Smooth muscle cell (in vitro differentiated cells): ENCODE measurements around the gene TPRG1L. TPM values are rescaled to one million over a fixed set of nuclear protein-coding genes. Genes with fewer than 3 reads are reported as not detected.
"Not testable (repeated sequence)": the region's sequence is repeated elsewhere in the genome, so short reads cannot be mapped to it uniquely, and the experiment has no call there.

Experiments
- DNase-seq: peaks from one replicate; lab custom pipeline; 2025; ENCODE audit not compliant: unreplicated experiment; lab: John Stamatoyannopoulos, UW
- H2AFZ ChIP-seq: fragments of 200-600 bp; sonication (generic); 2 replicates; pipeline ENCODE4 v1.6.0; 2016; ENCODE audit warnings: antibody characterized with exemption, low read depth, mild to moderate bottlenecking
- H3F3A ChIP-seq: fragments of 200-600 bp; sonication (generic); 2 replicates; pipeline ENCODE4 v1.6.0; 2017; ENCODE audit warnings: antibody characterized with exemption, low read depth
- H3K27ac ChIP-seq: fragments of 200-600 bp; sonication (generic); 2 replicates; pipeline ENCODE4 v1.5.1; 2016; ENCODE audit warnings: low read depth, mild to moderate bottlenecking
- H3K27me3 ChIP-seq: fragments of 200-600 bp; sonication (generic); 2 replicates; pipeline ENCODE4 v1.6.1; 2016; ENCODE audit warnings: low read depth, mild to moderate bottlenecking
- H3K36me3 ChIP-seq: fragments of 200-600 bp; sonication (generic); 2 replicates; pipeline ENCODE4 v1.5.1; 2016; ENCODE audit warnings: low read depth
- H3K4me1 ChIP-seq: fragments of 200-600 bp; sonication (generic); 2 replicates; pipeline ENCODE4 v1.5.1; 2016; ENCODE audit warnings: low read depth
- H3K4me2 ChIP-seq: fragments of 200-600 bp; sonication (generic); 2 replicates; pipeline ENCODE4 v1.6.0; 2016; ENCODE audit warnings: mild to moderate bottlenecking
- H3K4me3 ChIP-seq: fragments of 200-600 bp; sonication (generic); 2 replicates; pipeline ENCODE4 v1.5.1; 2016; ENCODE audit warnings: mild to moderate bottlenecking
- H3K79me2 ChIP-seq: fragments of 200-600 bp; sonication (generic); 2 replicates; pipeline ENCODE4 v1.6.0; 2016; ENCODE audit warnings: low read depth, mild to moderate bottlenecking
- H3K9ac ChIP-seq: fragments of 200-600 bp; sonication (generic); 2 replicates; pipeline ENCODE4 v1.6.0; 2016; ENCODE audit warnings: low read depth
- H3K9me3 ChIP-seq: fragments of 200-600 bp; sonication (generic); replicated peaks from 2 replicates; pipeline ENCODE4 v1.5.1; 2016; ENCODE audit warnings: low read depth
- H4K20me1 ChIP-seq: fragments of 200-600 bp; sonication (generic); 2 replicates; pipeline ENCODE4 v1.6.0; 2016; ENCODE audit warnings: low read depth
- CTCF ChIP-seq: fragments of 200-600 bp; sonication (generic); IDR thresholded peaks from 2 replicates; pipeline ENCODE4 v1.5.1; 2017; ENCODE audit warnings: borderline replicate concordance, mild to moderate bottlenecking, antibody characterized with exemption; ENCODE audit not compliant: insufficient read depth, poor library complexity, severe bottlenecking
- WGBS: methylation state at CpG from one replicate; pipeline ENCODE4 v1.1.7; 2016; ENCODE audit warnings: low lambda C conversion rate; 5-methylcytosine and 5-hydroxymethylcytosine counted together
- polyA plus RNA-seq: library from polyadenylated mRNA; unstranded; fragments of >200 nt; fragmentation: Nextera tagmentation; extraction: Ambion mirVana; gene quantifications from 2 replicates; pipeline ENCODE4 v1.2.1, GENCODE V29; 2016
- total RNA-seq: library from RNA; depleted of rRNA; stranded (reverse); fragments of >200 nt; gene quantifications from 2 replicates; pipeline ENCODE4 v1.2.3, GENCODE V29; 2014

The TPRG1L gene
- total and polyA plus RNA-seq, 2 experiments from 2014 or later, result 20.7 to 35.0 TPM

DNA sequence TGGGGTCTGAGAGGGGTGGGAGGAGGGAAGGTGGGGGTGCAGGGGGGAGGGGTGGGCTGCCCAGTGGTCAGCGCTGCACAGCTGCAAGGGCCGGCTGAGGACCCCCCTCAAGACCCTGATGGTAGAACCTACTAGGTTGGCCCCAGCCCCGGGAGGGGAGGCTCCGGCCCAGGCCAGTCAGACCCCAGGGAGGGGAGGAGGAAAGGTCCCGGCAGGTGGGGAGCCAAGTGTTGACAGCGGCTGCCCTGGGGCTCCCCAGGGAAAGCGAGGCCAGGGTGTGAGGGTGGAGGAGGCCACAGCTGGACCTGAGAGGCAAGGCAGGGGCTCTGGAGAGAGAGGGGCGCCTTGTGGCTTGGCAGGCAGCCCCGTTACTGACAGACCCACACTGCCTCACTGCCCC is 44.6 kb upstream of the TPRG1L start:
- no peaks in the 10 kb centered on the region for H4K20me1 ChIP-seq
- H3K36me3 ChIP-seq, result no peaks in the 10 kb centered on the region
- WGBS, result 83% methylated on average over 6 of the region's 9 CpGs
- H3F3A ChIP-seq, result no peaks in the 10 kb centered on the region
- H3K4me1 ChIP-seq, result no peaks in the 10 kb centered on the region
- no peak for DNase-seq
- H2AFZ ChIP-seq, result no peak overlapping the region
- H3K27ac ChIP-seq, result no peak overlapping the region
- no peak overlapping the region for H3K4me2 ChIP-seq
- no peak overlapping the region for H3K4me3 ChIP-seq
- no peak overlapping the region for H3K9ac ChIP-seq
- no peaks in the 10 kb centered on the region for H3K27me3 ChIP-seq
- H3K79me2 ChIP-seq, result no peaks in the 10 kb centered on the region
- H3K9me3 ChIP-seq, result no peaks in the 10 kb centered on the region
- TF ChIP-seq CTCF, result no peak

DNA sequence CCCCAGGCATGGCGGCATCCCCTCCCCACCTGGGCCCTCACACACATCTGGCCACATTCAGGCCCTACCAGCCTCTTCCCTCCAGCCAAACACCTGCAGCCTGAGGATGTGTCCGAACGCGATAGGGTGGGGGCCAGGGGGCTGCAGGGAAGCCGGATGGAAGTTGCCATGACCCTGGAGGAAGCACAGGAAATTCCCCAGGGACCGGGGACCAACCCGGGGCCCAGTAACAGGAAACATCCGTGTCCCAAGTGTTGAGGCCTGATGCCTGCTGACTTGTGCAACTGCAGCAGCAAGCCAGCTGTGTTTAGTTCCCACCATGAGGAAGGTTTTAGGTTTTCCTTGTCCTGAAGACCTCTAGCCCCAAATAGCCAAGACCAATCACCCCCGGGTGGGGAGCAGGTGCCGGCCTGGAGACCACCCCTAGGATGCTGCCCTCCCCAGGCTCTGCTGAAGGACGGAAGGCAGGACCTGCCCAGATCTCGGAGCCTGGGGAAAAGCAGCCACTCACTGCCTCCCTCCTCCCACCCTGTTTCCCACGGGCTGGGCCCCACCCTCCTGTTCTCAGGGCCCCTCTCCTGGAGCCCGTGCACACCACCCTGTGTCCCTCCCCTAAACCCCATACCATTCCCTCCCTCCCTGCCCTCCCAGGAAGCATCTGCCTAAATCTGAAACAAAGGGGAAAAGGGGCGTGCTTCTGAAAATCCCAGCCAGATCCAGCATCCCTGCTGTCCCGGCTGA is 43.3 kb upstream of the TPRG1L start:
- Histone ChIP-seq H4K20me1 (no peaks in the 10 kb centered on the region), H3K27me3 (no peaks in the 10 kb centered on the region), H3K79me2 (no peaks in the 10 kb centered on the region), H3K27ac (no peak overlapping the region), H3K4me3 (no peak overlapping the region), H3K9me3 (no peaks in the 10 kb centered on the region), H3F3A (no peaks in the 10 kb centered on the region), H3K9ac (no peak overlapping the region), H3K4me1 (no peaks in the 10 kb centered on the region), H3K36me3 (no peaks in the 10 kb centered on the region), H3K4me2 (no peak overlapping the region), H2AFZ (no peak overlapping the region)
- TF ChIP-seq CTCF, result no peak
- DNase-seq, result no peak
- WGBS, result 89% methylated on average over 11 of the region's 16 CpGs

DNA sequence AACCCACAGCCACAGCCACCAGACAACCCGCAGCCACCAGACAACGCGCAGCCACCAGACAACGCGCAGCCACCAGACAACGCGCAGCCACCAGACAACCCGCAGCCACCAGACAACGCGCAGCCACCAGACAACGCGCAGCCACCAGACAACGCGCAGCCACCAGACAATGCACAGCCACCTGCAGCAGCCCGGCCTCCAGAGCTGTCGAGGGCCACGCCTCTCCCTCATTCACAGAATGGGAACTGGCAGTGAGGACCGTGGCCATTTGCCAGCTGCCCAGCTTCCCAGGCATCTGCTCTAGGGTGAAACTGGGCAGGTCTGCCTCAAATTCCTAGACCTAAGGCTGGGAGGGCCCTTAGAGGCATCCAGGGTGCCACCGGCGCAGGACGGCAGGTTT is 41.1 kb upstream of the TPRG1L start:
- H3F3A ChIP-seq, H3K79me2 ChIP-seq, H3K9me3 ChIP-seq, H2AFZ ChIP-seq, H3K4me2 ChIP-seq, H4K20me1 ChIP-seq, H3K9ac ChIP-seq, DNase-seq, H3K4me3 ChIP-seq, H3K4me1 ChIP-seq, H3K27me3 ChIP-seq, H3K27ac ChIP-seq, H3K36me3 ChIP-seq: not testable (repeated sequence)
- 82% methylated on average over 19 of the region's 21 CpGs for WGBS

- H3K9ac ChIP-seq, result no peak overlapping the region
- H3K4me2 ChIP-seq, result no peak overlapping the region
- DNase-seq, result no peak
- no peaks in the 10 kb centered on the region for H3K4me1 ChIP-seq
- no peak overlapping the region for H3K27ac ChIP-seq
- no peak overlapping the region for H3K4me3 ChIP-seq
- H3F3A ChIP-seq, result no peaks in the 10 kb centered on the region
- 97% methylated on average over 7 of the region's 7 CpGs for WGBS
- H3K79me2 ChIP-seq, result no peaks in the 10 kb centered on the region
- no peaks in the 10 kb centered on the region for H4K20me1 ChIP-seq
- H3K9me3 ChIP-seq, result no peaks in the 10 kb centered on the region
- H3K36me3 ChIP-seq, result no peaks in the 10 kb centered on the region
- no peak overlapping the region for H2AFZ ChIP-seq
- no peaks in the 10 kb centered on the region for H3K27me3 ChIP-seq
- no peak for TF ChIP-seq CTCF
Observed at GRCh38 chr1:3584915-3585314, 39.9 kb upstream of the TPRG1L start.

DNA sequence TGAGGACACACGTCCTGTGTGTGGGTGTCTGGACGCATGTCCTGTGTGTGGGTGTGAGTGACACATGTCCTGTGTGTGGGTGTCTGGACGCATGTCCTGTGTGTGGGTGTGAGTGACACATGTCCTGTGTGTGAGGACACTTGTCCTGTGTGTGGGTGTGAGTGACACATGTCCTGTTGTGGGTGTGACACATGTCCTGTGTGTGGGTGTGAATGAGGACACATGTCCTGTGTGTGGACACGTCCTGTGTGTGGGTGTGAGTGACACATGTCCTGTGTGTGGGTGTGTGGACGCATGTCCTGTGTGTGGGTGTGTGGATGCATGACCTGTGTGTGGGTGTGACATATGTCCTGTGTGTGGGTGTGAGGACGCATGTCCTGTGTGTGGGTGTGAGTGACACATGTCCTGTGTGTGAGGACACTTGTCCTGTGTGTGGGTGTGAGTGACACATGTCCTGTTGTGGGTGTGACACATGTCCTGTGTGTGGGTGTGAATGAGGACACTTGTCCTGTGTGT is 39.4 kb upstream of the TPRG1L start:
- not testable (repeated sequence) for H4K20me1 ChIP-seq, H3K4me1 ChIP-seq, H3K4me2 ChIP-seq, H3K9me3 ChIP-seq, H3K27me3 ChIP-seq, H3K4me3 ChIP-seq, H3F3A ChIP-seq, H2AFZ ChIP-seq, H3K9ac ChIP-seq, DNase-seq, H3K79me2 ChIP-seq, H3K36me3 ChIP-seq, H3K27ac ChIP-seq
- WGBS, result 81% methylated on average over 6 of the region's 6 CpGs
